Testis (tissue), 3 donors: Measurements from ENCODE around the gene PLCL1. TPM values are rescaled to one million over a fixed set of nuclear protein-coding genes. Genes with fewer than 3 reads are reported as not detected.

ENCODE experiments used
- DNase-seq: peaks from one replicate; pipeline ENCODE4 v3.0.0-alpha.2; 2019
- H3K27ac ChIP-seq, 2 donors: fragments of 200-600 bp; sonication (generic); one replicate each; pipeline ENCODE4 v1.5.1; 2019
- H3K27me3 ChIP-seq: fragments of 200-600 bp; sonication (generic); one replicate; pipeline ENCODE4 v1.5.1; 2019
- H3K36me3 ChIP-seq: fragments of 200-600 bp; sonication (generic); one replicate; pipeline ENCODE4 v1.5.1; 2017; ENCODE audit warnings: low read depth; ENCODE audit errors: missing control alignments
- H3K4me1 ChIP-seq: fragments of 200-600 bp; sonication (generic); one replicate; pipeline ENCODE4 v1.5.1; 2019
- H3K4me3 ChIP-seq, 2 donors: fragments of 200-600 bp; sonication (generic); one replicate each; pipeline ENCODE4 v1.5.1; 2017 to 2019
- H3K9me3 ChIP-seq: fragments of 200-600 bp; sonication (generic); one replicate; pipeline ENCODE4 v1.5.1; 2017
- CTCF ChIP-seq, 3 experiments: fragments of 450-650 bp in 2 of 3; fragments of 200-600 bp in 1 of 3; sonication (generic) in 1 of 3; IDR thresholded peaks; one replicate each; pipeline ENCODE4 v1.5.1; 2016 to 2019; ENCODE audit warnings: antibody characterized with exemption in 3 of 3, mild to moderate bottlenecking in 2 of 3, moderate library complexity in 1 of 3
- POLR2A ChIP-seq: fragments of 450-650 bp; IDR thresholded peaks from one replicate; pipeline ENCODE4 v1.6.1; 2017; ENCODE audit warnings: antibody characterized with exemption, mild to moderate bottlenecking, moderate library complexity
- WGBS, 2 donors: methylation state at CpG; one replicate each; pipeline ENCODE4 v1.1.5; 2018; 5-methylcytosine and 5-hydroxymethylcytosine counted together
- intact Hi-C: fragments of 100-400 bp; cut with DNase I; formaldehyde crosslinking; loops from one replicate; pipeline ENCODE4 v1.15.1; 2023; ENCODE audit warnings: low total_unique reads
- polyA plus RNA-seq: library from polyadenylated mRNA; stranded (reverse); fragments of 350-450 nt; fragmentation: Illumina TruSeq; extraction: RNeasy Lipid Tissue Mini Kit (QIAGEN cat#74804); gene quantifications from one replicate; pipeline ENCODE4 v1.2.3, GENCODE V29; 2014; ENCODE audit warnings: low read depth, low replicate concordance; ENCODE audit not compliant: insufficient read depth
- total RNA-seq, 2 donors: library from RNA; depleted of rRNA; stranded (reverse); fragments of >200 nt; gene quantifications; one replicate each; pipeline ENCODE4 v1.2.3, GENCODE V29; 2016

PLCL1 gene
- total and polyA plus RNA-seq, 3 donors from 2014 or later: 2.1 to 2.6 (median 2.4) TPM

GRCh38 chr2:198053776-198054175 is 249.4 kb downstream of the PLCL1 start:
- Histone ChIP-seq H3K4me1 (no peaks in the 10 kb centered on the region), H3K4me3 (no peak overlapping the region), H3K9me3 (no peaks in the 10 kb centered on the region), H3K27ac (no peak overlapping the region), H3K27me3 (no peaks in the 10 kb centered on the region), H3K36me3 (no peaks in the 10 kb centered on the region)
- WGBS, 2 donors: 85 to 95% methylated on average over 1 of the region's 1 CpG
- no peak for DNase-seq
- intact Hi-C loops: no loop called here
- TF ChIP-seq POLR2A (no peak), CTCF (IDR thresholded peaks at IDR 0.05) (no peak)

GRCh38 chr2:198054299-198054698 is 249.9 kb downstream of the PLCL1 start:
- no peaks in the 10 kb centered on the region for H3K9me3 ChIP-seq
- H3K27me3 ChIP-seq: no peaks in the 10 kb centered on the region
- no peaks in the 10 kb centered on the region for H3K36me3 ChIP-seq
- intact Hi-C loops: no loop called here
- no peak overlapping the region for H3K27ac ChIP-seq
- no peak overlapping the region for H3K4me3 ChIP-seq
- TF ChIP-seq POLR2A (no peak), CTCF (IDR thresholded peaks at IDR 0.05) (peak in 2 of 3 experiments; percentile 12 to 44)
- DNase-seq: peak; percentile 57
- 54 to 60% methylated on average over 1 of the region's 1 CpG for WGBS, 2 donors
- no peaks in the 10 kb centered on the region for H3K4me1 ChIP-seq

DNA sequence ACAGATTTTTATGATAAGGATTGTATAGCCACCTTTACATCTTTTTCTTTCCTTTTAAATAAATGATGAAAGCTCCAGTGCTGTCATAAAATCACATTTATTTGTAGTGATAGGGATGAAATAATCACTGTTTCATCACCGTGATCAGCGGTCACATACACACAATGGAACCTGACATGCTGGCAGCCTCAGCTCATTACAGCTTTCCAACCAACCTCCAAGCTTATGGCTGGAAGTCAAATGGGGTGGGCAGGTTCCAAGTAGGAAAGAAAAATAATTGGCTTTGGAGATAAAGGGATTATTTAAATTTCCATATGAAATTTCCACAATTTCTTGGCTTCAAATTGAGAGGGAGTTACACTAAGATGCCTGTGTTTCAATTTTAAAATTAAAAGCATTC is 251.3 kb downstream of the PLCL1 start:
- Histone ChIP-seq H3K27ac (no peak overlapping the region), H3K27me3 (no peaks in the 10 kb centered on the region), H3K4me3 (no peak overlapping the region), H3K9me3 (no peaks in the 10 kb centered on the region), H3K4me1 (no peaks in the 10 kb centered on the region), H3K36me3 (no peaks in the 10 kb centered on the region)
- intact Hi-C loops: no loop called here
- WGBS, 2 donors: 71 to 79% methylated on average over 2 of the region's 2 CpGs
- DNase-seq: no peak
- TF ChIP-seq POLR2A (no peak), CTCF (IDR thresholded peaks at IDR 0.05) (no peak)

- H3K4me3 ChIP-seq: no peak overlapping the region
- no peaks in the 10 kb centered on the region for H3K36me3 ChIP-seq
- no peaks in the 10 kb centered on the region for H3K9me3 ChIP-seq
- H3K27ac ChIP-seq: no peak overlapping the region
- 82 to 83% methylated on average over 2 of the region's 2 CpGs for WGBS, 2 donors
- H3K27me3 ChIP-seq: no peaks in the 10 kb centered on the region
- intact Hi-C loops: no loop called here
- H3K4me1 ChIP-seq: no peaks in the 10 kb centered on the region
- DNase-seq: no peak
- TF ChIP-seq POLR2A (no peak), CTCF (IDR thresholded peaks at IDR 0.05) (no peak)
Measured at GRCh38 chr2:198056836-198057235, 252.4 kb downstream of the PLCL1 start.

GRCh38 chr2:198059800-198060199 is 255.4 kb downstream of the PLCL1 start:
- no peak overlapping the region for H3K27ac ChIP-seq
- no peaks in the 10 kb centered on the region for H3K9me3 ChIP-seq
- no peak for DNase-seq
- intact Hi-C loops: no loop called here
- WGBS, 2 donors: 81 to 87% methylated on average over 7 of the region's 7 CpGs
- no peaks in the 10 kb centered on the region for H3K27me3 ChIP-seq
- TF ChIP-seq CTCF (IDR thresholded peaks at IDR 0.05) (no peak), POLR2A (no peak)
- H3K4me1 ChIP-seq: no peaks in the 10 kb centered on the region
- H3K36me3 ChIP-seq: no peaks in the 10 kb centered on the region
- no peak overlapping the region for H3K4me3 ChIP-seq
